HG03060 (cell line): ENCODE measurements around the gene PCSK4.
"Not testable (repeated sequence)": the region's sequence is repeated elsewhere in the genome, so short reads cannot be mapped to it uniquely, and the experiment has no call there.

Source experiments
- ATAC-seq: cut with Tn5 transposase; IDR thresholded peaks from one replicate; pipeline ENCODE4 v1.9.1; 2021; ENCODE audit warnings: low read depth, moderate number of reproducible peaks; ENCODE audit not compliant: unreplicated experiment

Gene PCSK4

GRCh38 chr19:1490311-1491113, at the start of gene PCSK4:
PCSK4 (minus strand) TSS chr19:1490350; CDS start chr19:1490346, 4 bp downstream.
- ATAC-seq = peak; percentile 73

GRCh38 chr19:1539749-1540148, 49.6 kb upstream of the PCSK4 start:
- ATAC-seq = not testable (repeated sequence)

GRCh38 chr19:1538978-1539377, 48.8 kb upstream of the PCSK4 start:
- no peak for ATAC-seq

- ATAC-seq = not testable (repeated sequence)
These were observed 45.5 kb upstream of the PCSK4 start for GRCh38 chr19:1535699-1536098.

- no peak for ATAC-seq
These were observed 44.8 kb upstream of the PCSK4 start for GRCh38 chr19:1534972-1535371.

GRCh38 chr19:1533510-1534150, 43.5 kb upstream of the PCSK4 start:
- no peak for ATAC-seq

GRCh38 chr19:1532003-1532402, 41.9 kb upstream of the PCSK4 start:
- ATAC-seq = no peak

- ATAC-seq = no peak
These were observed 41.4 kb upstream of the PCSK4 start for GRCh38 chr19:1531587-1531986.

GRCh38 chr19:1530856-1531255, 40.7 kb upstream of the PCSK4 start:
- not testable (repeated sequence) for ATAC-seq

- ATAC-seq = no peak
These were observed 39.3 kb upstream of the PCSK4 start for GRCh38 chr19:1529430-1529816.

- no peak for ATAC-seq
These were observed 38.7 kb upstream of the PCSK4 start for GRCh38 chr19:1528596-1529429.

GRCh38 chr19:1527650-1528309, 37.6 kb upstream of the PCSK4 start:
- ATAC-seq = no peak

GRCh38 chr19:1526979-1527649, 37.0 kb upstream of the PCSK4 start:
- no peak for ATAC-seq

GRCh38 chr19:1526066-1526778, 36.1 kb upstream of the PCSK4 start:
- ATAC-seq = no peak

GRCh38 chr19:1525343-1525742, 35.2 kb upstream of the PCSK4 start:
- no peak for ATAC-seq

GRCh38 chr19:1524972-1525325, 34.8 kb upstream of the PCSK4 start:
- no peak for ATAC-seq

- no peak for ATAC-seq
These were observed 34.3 kb upstream of the PCSK4 start for GRCh38 chr19:1524287-1524971.

GRCh38 chr19:1523412-1524286, 33.5 kb upstream of the PCSK4 start, which contains the start of gene PLK5:
PLK5 (plus strand) TSS chr19:1524077; CDS start chr19:1526997, 2,920 bp downstream.
- ATAC-seq = no peak
